SK-N-SH treated with all-trans-retinoic acid at 6 μM for 48 hours (cell line): ENCODE results near the gene DENND5A.
A peak's percentile ranks its signal among the peaks of the same experiment; 100 is the strongest.

Experiments used
- ATAC-seq: fragments of 200-7000 bp; cut with Tn5 transposase; 3 replicates; pipeline ENCODE4 v1.9.1; 2020; ENCODE audit warnings: mild to moderate bottlenecking, moderate library complexity
- ARNTL ChIP-seq: fragments of 450-650 bp; formaldehyde crosslinking; IDR thresholded peaks from 2 replicates; pipeline ENCODE4 v1.5.0; 2020; ENCODE audit warnings: low read depth, mild to moderate bottlenecking, moderate library complexity, borderline replicate concordance
- CSDC2 ChIP-seq: fragments of 250-450 bp; sonication (Bioruptor Pico); IDR thresholded peaks from 2 replicates; pipeline ENCODE4 v1.5.0; 2020; ENCODE audit warnings: mild to moderate bottlenecking, moderate library complexity
- ESRRG ChIP-seq: fragments of 250-450 bp; sonication (Bioruptor Pico); IDR thresholded peaks from 2 replicates; pipeline ENCODE4 v1.6.1; 2021; ENCODE audit warnings: mild to moderate bottlenecking
- GLIS3 ChIP-seq: fragments of 250-450 bp; sonication (Bioruptor Pico); IDR thresholded peaks from 2 replicates; pipeline ENCODE4 v1.5.0; 2020; ENCODE audit warnings: mild to moderate bottlenecking, moderate library complexity
- ISL1 ChIP-seq: fragments of 250-450 bp; sonication (Bioruptor Pico); IDR thresholded peaks from 2 replicates; pipeline ENCODE4 v2.1.2; 2022; ENCODE audit warnings: mild to moderate bottlenecking, moderate library complexity
- OSR1 ChIP-seq: fragments of 250-450 bp; sonication (Bioruptor Pico); IDR thresholded peaks from 2 replicates; pipeline ENCODE4 v1.8.0; 2022; ENCODE audit warnings: moderate library complexity, mild to moderate bottlenecking, inconsistent platforms
- PPARA ChIP-seq: fragments of 250-450 bp; sonication (Bioruptor Pico); IDR thresholded peaks from 2 replicates; pipeline ENCODE4 v1.5.0; 2020; ENCODE audit warnings: mild to moderate bottlenecking, borderline replicate concordance
- RARB ChIP-seq: fragments of 250-450 bp; sonication (Bioruptor Pico); IDR thresholded peaks from 2 replicates; pipeline ENCODE4 v1.8.0; 2021; ENCODE audit warnings: mild to moderate bottlenecking, moderate library complexity
- SNAI2 ChIP-seq: fragments of 250-450 bp; sonication (Bioruptor Pico); IDR thresholded peaks from 2 replicates; pipeline ENCODE4 v1.5.0; 2020; ENCODE audit warnings: mild to moderate bottlenecking, moderate library complexity
- TCF4 ChIP-seq: fragments of 250-450 bp; sonication (Bioruptor Pico); IDR thresholded peaks from 2 replicates; pipeline ENCODE4 v1.8.0; 2021; ENCODE audit warnings: mild to moderate bottlenecking, moderate library complexity, borderline replicate concordance
- TOX ChIP-seq: fragments of 250-450 bp; sonication (Bioruptor Pico); IDR thresholded peaks from 2 replicates; pipeline ENCODE4 v1.8.0; 2021; ENCODE audit warnings: mild to moderate bottlenecking, moderate library complexity, borderline replicate concordance
- ZC3H10 ChIP-seq: fragments of 250-450 bp; sonication (Bioruptor Pico); IDR thresholded peaks from 2 replicates; pipeline ENCODE4 v1.5.1; 2021; ENCODE audit warnings: mild to moderate bottlenecking, moderate library complexity
- ZFP3 ChIP-seq: fragments of 250-450 bp; sonication (Bioruptor Pico); IDR thresholded peaks from 2 replicates; pipeline ENCODE4 v1.5.0; 2020; ENCODE audit warnings: mild to moderate bottlenecking, moderate library complexity
- ZFP30 ChIP-seq: fragments of 450-650 bp; formaldehyde crosslinking; IDR thresholded peaks from 2 replicates; pipeline ENCODE4 v1.5.0; 2022; ENCODE audit warnings: mild to moderate bottlenecking, moderate library complexity
- ZNF565 ChIP-seq: fragments of 450-650 bp; formaldehyde crosslinking; conservative IDR thresholded peaks from 2 replicates; pipeline ENCODE4 v1.5.0; 2020; ENCODE audit warnings: low read depth, mild to moderate bottlenecking, moderate library complexity
- ZNF70 ChIP-seq: fragments of 450-650 bp; formaldehyde crosslinking; IDR thresholded peaks from 2 replicates; pipeline ENCODE4 v1.5.0; 2020; ENCODE audit warnings: mild to moderate bottlenecking, moderate library complexity
- ZNF8 ChIP-seq: fragments of 450-650 bp; formaldehyde crosslinking; IDR thresholded peaks from 2 replicates; pipeline ENCODE4 v1.5.0; 2020; ENCODE audit warnings: mild to moderate bottlenecking, moderate library complexity
- TF ChIP-seq, protein P1 (sequence below): fragments of 250-450 bp; sonication (Bioruptor Pico); IDR thresholded peaks from 2 replicates; pipeline ENCODE4 v1.5.0; 2020; ENCODE audit warnings: mild to moderate bottlenecking, moderate library complexity
- TF ChIP-seq, protein P2 (sequence below): fragments of 250-450 bp; sonication (Bioruptor Pico); IDR thresholded peaks from 2 replicates; pipeline ENCODE4 v1.8.0; 2021; ENCODE audit warnings: low read depth, mild to moderate bottlenecking, moderate library complexity, borderline replicate concordance
- TF ChIP-seq, protein P3 (sequence below): fragments of 250-450 bp; sonication (Bioruptor Pico); IDR thresholded peaks from 2 replicates; pipeline ENCODE4 v1.8.0; 2020; ENCODE audit warnings: mild to moderate bottlenecking, moderate library complexity, borderline replicate concordance
- TF ChIP-seq, protein P4 (sequence below): fragments of 250-450 bp; sonication (Bioruptor Pico); IDR thresholded peaks from 2 replicates; pipeline ENCODE4 v1.5.1; 2021; ENCODE audit warnings: mild to moderate bottlenecking, moderate library complexity

DENND5A gene

DNA sequence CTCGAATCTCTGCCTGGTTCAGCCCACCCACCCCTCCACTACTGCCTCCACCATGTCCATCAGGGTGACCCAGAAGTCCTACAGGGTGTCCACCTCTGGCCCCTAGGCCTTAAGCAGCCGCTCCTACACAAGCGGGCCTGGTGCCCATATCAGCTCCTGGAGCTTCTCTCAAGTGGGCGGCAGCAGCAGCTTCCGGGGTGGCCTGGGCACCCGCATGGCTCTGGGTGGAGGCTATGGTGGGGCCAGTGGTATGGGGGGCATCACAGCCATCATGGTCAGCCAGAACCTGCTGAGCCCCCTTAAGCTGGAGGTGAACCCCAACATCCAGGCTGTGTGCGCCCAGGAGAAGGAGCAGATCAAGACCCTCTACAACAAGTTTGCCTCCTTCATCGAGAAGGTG, 170.7 kb downstream of the DENND5A start:
- no peak for ATAC-seq
- TF ChIP-seq ZNF565 (CRISPR knock-in tag), result no peak
- no peak for TF ChIP-seq ARNTL (CRISPR knock-in tag)
- TF ChIP-seq ZNF8 (CRISPR knock-in tag), result no peak
- TF ChIP-seq OSR1 (CRISPR knock-in tag), result no peak
- no peak for TF ChIP-seq CSDC2 (CRISPR knock-in tag)
- TF ChIP-seq, protein P1, sequence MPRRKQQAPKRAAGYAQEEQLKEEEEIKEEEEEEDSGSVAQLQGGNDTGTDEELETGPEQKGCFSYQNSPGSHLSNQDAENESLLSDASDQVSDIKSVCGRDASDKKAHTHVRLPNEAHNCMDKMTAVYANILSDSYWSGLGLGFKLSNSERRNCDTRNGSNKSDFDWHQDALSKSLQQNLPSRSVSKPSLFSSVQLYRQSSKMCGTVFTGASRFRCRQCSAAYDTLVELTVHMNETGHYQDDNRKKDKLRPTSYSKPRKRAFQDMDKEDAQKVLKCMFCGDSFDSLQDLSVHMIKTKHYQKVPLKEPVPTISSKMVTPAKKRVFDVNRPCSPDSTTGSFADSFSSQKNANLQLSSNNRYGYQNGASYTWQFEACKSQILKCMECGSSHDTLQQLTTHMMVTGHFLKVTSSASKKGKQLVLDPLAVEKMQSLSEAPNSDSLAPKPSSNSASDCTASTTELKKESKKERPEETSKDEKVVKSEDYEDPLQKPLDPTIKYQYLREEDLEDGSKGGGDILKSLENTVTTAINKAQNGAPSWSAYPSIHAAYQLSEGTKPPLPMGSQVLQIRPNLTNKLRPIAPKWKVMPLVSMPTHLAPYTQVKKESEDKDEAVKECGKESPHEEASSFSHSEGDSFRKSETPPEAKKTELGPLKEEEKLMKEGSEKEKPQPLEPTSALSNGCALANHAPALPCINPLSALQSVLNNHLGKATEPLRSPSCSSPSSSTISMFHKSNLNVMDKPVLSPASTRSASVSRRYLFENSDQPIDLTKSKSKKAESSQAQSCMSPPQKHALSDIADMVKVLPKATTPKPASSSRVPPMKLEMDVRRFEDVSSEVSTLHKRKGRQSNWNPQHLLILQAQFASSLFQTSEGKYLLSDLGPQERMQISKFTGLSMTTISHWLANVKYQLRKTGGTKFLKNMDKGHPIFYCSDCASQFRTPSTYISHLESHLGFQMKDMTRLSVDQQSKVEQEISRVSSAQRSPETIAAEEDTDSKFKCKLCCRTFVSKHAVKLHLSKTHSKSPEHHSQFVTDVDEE (CRISPR knock-in tag), result no peak
- TF ChIP-seq ZNF70, result no peak
- TF ChIP-seq ZFP30 (CRISPR knock-in tag), result no peak

DNA sequence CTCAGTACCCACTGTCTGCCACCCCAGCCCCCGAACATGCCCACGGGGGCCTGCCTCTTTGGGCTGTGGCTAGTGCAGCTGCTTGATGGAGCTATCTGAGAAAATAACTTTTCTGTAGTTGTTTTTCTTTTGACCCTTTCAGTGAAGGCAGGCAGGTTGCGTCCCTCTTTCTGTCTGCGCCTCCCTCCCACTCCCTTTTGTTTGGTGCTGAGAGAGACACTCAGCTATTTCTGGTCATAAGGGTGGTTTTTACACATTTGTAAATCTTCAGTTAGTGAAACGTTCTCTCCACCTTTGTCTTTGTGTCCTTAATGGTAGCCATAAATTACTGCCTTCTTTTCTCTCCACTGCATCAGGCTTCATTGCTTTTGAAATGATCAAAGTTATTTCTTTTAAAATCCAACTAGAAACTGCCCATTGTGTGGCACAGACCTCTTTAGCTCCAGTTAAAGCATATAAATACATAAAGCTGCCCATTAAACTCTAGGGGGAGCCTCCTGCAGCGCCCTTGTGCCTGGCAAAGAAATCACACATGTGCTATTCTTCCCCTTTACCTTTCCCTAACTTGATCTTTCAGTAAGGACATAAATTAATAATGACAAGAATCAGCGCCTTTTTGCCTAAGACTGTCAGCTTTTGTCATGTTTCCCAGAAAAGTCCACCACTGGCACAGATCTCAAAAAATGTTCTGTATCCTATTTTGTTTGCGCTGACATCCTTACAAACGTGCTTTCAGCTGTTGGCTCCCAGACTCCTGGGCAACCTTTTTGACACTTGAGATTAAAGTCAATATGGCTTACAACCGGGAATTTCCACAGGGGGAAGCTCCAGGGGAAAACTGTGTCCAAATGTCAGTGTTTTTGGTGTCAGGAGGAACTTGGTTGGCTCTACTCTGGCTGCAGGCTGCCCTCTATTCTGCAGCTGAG, 172.0 kb downstream of the DENND5A start:
- no peak for TF ChIP-seq SNAI2 (CRISPR knock-in tag)
- TF ChIP-seq TCF4 (CRISPR knock-in tag), result no peak
- TF ChIP-seq, protein P2, sequence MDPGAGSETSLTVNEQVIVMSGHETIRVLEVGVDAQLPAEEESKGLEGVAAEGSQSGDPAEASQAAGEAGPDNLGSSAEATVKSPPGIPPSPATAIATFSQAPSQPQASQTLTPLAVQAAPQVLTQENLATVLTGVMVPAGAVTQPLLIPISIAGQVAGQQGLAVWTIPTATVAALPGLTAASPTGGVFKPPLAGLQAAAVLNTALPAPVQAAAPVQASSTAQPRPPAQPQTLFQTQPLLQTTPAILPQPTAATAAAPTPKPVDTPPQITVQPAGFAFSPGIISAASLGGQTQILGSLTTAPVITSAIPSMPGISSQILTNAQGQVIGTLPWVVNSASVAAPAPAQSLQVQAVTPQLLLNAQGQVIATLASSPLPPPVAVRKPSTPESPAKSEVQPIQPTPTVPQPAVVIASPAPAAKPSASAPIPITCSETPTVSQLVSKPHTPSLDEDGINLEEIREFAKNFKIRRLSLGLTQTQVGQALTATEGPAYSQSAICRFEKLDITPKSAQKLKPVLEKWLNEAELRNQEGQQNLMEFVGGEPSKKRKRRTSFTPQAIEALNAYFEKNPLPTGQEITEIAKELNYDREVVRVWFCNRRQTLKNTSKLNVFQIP, result no peak
- TF ChIP-seq RARB, result no peak
- no peak for TF ChIP-seq ZFP30 (CRISPR knock-in tag)
- TF ChIP-seq ISL1 (CRISPR knock-in tag), result no peak
- TF ChIP-seq ZNF8 (CRISPR knock-in tag), result no peak
- no peak for TF ChIP-seq ARNTL (CRISPR knock-in tag)
- TF ChIP-seq GLIS3 (CRISPR knock-in tag), result no peak
- TF ChIP-seq, protein P3, sequence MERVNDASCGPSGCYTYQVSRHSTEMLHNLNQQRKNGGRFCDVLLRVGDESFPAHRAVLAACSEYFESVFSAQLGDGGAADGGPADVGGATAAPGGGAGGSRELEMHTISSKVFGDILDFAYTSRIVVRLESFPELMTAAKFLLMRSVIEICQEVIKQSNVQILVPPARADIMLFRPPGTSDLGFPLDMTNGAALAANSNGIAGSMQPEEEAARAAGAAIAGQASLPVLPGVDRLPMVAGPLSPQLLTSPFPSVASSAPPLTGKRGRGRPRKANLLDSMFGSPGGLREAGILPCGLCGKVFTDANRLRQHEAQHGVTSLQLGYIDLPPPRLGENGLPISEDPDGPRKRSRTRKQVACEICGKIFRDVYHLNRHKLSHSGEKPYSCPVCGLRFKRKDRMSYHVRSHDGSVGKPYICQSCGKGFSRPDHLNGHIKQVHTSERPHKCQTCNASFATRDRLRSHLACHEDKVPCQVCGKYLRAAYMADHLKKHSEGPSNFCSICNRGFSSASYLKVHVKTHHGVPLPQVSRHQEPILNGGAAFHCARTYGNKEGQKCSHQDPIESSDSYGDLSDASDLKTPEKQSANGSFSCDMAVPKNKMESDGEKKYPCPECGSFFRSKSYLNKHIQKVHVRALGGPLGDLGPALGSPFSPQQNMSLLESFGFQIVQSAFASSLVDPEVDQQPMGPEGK (CRISPR knock-in tag), result no peak
- TF ChIP-seq OSR1 (CRISPR knock-in tag), result no peak
- no peak for TF ChIP-seq ZNF565 (CRISPR knock-in tag)
- TF ChIP-seq ZC3H10 (CRISPR knock-in tag), result no peak
- TF ChIP-seq PPARA, result no peak
- TF ChIP-seq, protein P4, sequence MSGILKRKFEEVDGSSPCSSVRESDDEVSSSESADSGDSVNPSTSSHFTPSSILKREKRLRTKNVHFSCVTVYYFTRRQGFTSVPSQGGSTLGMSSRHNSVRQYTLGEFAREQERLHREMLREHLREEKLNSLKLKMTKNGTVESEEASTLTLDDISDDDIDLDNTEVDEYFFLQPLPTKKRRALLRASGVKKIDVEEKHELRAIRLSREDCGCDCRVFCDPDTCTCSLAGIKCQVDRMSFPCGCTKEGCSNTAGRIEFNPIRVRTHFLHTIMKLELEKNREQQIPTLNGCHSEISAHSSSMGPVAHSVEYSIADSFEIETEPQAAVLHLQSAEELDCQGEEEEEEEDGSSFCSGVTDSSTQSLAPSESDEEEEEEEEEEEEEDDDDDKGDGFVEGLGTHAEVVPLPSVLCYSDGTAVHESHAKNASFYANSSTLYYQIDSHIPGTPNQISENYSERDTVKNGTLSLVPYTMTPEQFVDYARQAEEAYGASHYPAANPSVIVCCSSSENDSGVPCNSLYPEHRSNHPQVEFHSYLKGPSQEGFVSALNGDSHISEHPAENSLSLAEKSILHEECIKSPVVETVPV (CRISPR knock-in tag), result no peak
- ATAC-seq, result peak; percentile 74

DNA sequence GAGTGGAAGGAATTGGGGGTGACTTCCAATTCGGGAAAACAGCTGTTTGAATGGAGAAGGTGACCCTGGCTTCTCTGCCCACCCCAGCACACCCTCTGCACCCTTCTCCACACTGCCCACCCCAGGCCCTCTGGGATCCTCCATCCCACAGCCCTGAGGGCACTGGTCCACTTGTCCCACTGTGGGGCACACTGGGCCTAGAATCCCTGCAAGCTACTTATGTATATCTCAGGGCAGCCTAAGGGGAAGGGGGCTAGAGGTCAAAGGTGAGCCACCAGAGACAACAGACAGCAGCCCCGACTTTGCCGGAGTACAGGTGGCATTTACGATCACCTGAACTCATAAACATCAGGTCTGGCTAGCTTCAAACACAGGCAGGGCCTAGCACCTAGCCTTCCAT, 173.1 kb downstream of the DENND5A start:
- no peak for ATAC-seq
- TF ChIP-seq, protein P3 (CRISPR knock-in tag), result no peak
- TF ChIP-seq SNAI2 (CRISPR knock-in tag) (no peak), TCF4 (CRISPR knock-in tag) (no peak), ESRRG (no peak), ISL1 (CRISPR knock-in tag) (no peak), ZNF70 (no peak), ZC3H10 (CRISPR knock-in tag) (no peak), ZNF8 (CRISPR knock-in tag) (no peak), TOX (CRISPR knock-in tag) (no peak), ZFP30 (CRISPR knock-in tag) (no peak), ZFP3 (CRISPR knock-in tag) (no peak)
- TF ChIP-seq, protein P1 (CRISPR knock-in tag), result no peak
- TF ChIP-seq, protein P4 (CRISPR knock-in tag), result no peak
